GM23338 (cell line): ENCODE measurements around the gene VSIG10. TPM values are rescaled to one million over a fixed set of nuclear protein-coding genes. Genes with fewer than 3 reads are reported as not detected.

Source experiments
- ATAC-seq: fragments of 200-7000 bp; cut with Tn5 transposase; 3 replicates; pipeline ENCODE4 v1.9.1; 2020
- DNase-seq: peaks from one replicate; pipeline ENCODE4 v3.0.0-alpha.2; 2015; ENCODE audit warnings: low spot score
- H2AFZ ChIP-seq: fragments of 200-600 bp; sonication (generic); 2 replicates; pipeline ENCODE4 v1.8.0; 2016; ENCODE audit warnings: antibody characterized with exemption, mild to moderate bottlenecking, moderate library complexity
- H3F3A ChIP-seq: fragments of 200-600 bp; sonication (generic); replicated peaks from 2 replicates; pipeline ENCODE4 v1.8.0; 2017; ENCODE audit warnings: antibody characterized with exemption, mixed run types, low read depth
- H3K27ac ChIP-seq: fragments of 200-600 bp; sonication (generic); 2 replicates; pipeline ENCODE4 v1.6.1; 2016; ENCODE audit warnings: low read depth
- H3K27me3 ChIP-seq: fragments of 200-600 bp; sonication (generic); 2 replicates; pipeline ENCODE4 v1.8.0; 2016; ENCODE audit warnings: mild to moderate bottlenecking, mixed run types, moderate library complexity; ENCODE audit not compliant: insufficient read depth
- H3K36me3 ChIP-seq: fragments of 200-600 bp; sonication (generic); 2 replicates; pipeline ENCODE4 v1.8.0; 2016; ENCODE audit warnings: mild to moderate bottlenecking; ENCODE audit not compliant: insufficient read depth
- H3K4me1 ChIP-seq: fragments of 200-600 bp; sonication (generic); 2 replicates; pipeline ENCODE4 v1.8.0; 2016; ENCODE audit warnings: mild to moderate bottlenecking, moderate library complexity; ENCODE audit not compliant: insufficient read depth
- H3K4me2 ChIP-seq: fragments of 200-600 bp; sonication (generic); 2 replicates; pipeline ENCODE4 v1.7.1; 2017; ENCODE audit warnings: mixed run types
- H3K4me3 ChIP-seq: fragments of 200-600 bp; sonication (generic); 2 replicates; pipeline ENCODE4 v1.6.1; 2016; ENCODE audit warnings: mixed run types
- H3K79me2 ChIP-seq: fragments of 200-600 bp; sonication (generic); replicated peaks from 2 replicates; pipeline ENCODE4 v1.8.0; 2017; ENCODE audit warnings: mild to moderate bottlenecking; ENCODE audit not compliant: insufficient read depth
- H3K9me2 ChIP-seq: fragments of 200-600 bp; sonication (generic); 2 replicates; pipeline ENCODE4 v1.8.0; 2017; ENCODE audit not compliant: insufficient read depth
- H4K20me1 ChIP-seq: fragments of 200-600 bp; sonication (generic); replicated peaks from 2 replicates; pipeline ENCODE4 v1.8.0; 2017; ENCODE audit warnings: mild to moderate bottlenecking; ENCODE audit not compliant: insufficient read depth
- H3K27ac Mint-ChIP-seq: 2 replicates; pipeline ENCODE4 v1.8.0; 2020; ENCODE audit warnings: inconsistent platforms, mild to moderate bottlenecking, moderate library complexity, mixed read lengths
- H3K27me3 Mint-ChIP-seq: 3 replicates; pipeline ENCODE4 v1.8.0; 2022; ENCODE audit warnings: low read depth, mild to moderate bottlenecking, moderate library complexity, mixed read lengths, inconsistent platforms; ENCODE audit not compliant: insufficient read depth, poor library complexity
- H3K36me3 Mint-ChIP-seq: 3 replicates; pipeline ENCODE4 v1.8.0; 2021; ENCODE audit warnings: low read depth, mild to moderate bottlenecking, inconsistent platforms, moderate library complexity, mixed read lengths
- H3K4me1 Mint-ChIP-seq: 3 replicates; pipeline ENCODE4 v1.8.0; 2020; ENCODE audit warnings: mild to moderate bottlenecking, inconsistent platforms, mixed read lengths
- H3K4me3 Mint-ChIP-seq: 3 replicates; pipeline ENCODE4 v1.8.0; 2021; ENCODE audit warnings: moderate library complexity, mild to moderate bottlenecking, inconsistent platforms, mixed read lengths
- H3K9me3 Mint-ChIP-seq: 3 replicates; pipeline ENCODE4 v1.8.0; 2020; ENCODE audit warnings: moderate library complexity, mild to moderate bottlenecking, inconsistent platforms, mixed read lengths
- CREB1 ChIP-seq: fragments of 250-450 bp; sonication (Bioruptor Pico); IDR thresholded peaks from 2 replicates; pipeline ENCODE4 v1.5.0; 2020; ENCODE audit warnings: low read depth, mild to moderate bottlenecking, moderate library complexity
- ETS1 ChIP-seq: IDR thresholded peaks from 2 replicates; pipeline ENCODE4 v1.6.1; 2016; ENCODE audit warnings: antibody characterized with exemption
- JUNB ChIP-seq: IDR thresholded peaks from one replicate; pipeline ENCODE4 v1.6.1; 2016; ENCODE audit warnings: antibody characterized with exemption; ENCODE audit not compliant: unreplicated experiment
- NANOG ChIP-seq: IDR thresholded peaks from 2 replicates; pipeline ENCODE4 v1.6.1; 2016; ENCODE audit warnings: antibody characterized with exemption, borderline replicate concordance
- POLR2AphosphoS5 ChIP-seq: IDR thresholded peaks from 2 replicates; pipeline ENCODE4 v1.6.1; 2016; ENCODE audit warnings: antibody characterized with exemption, low read depth
- REST ChIP-seq: IDR thresholded peaks from one replicate; pipeline ENCODE4 v1.6.1; 2018; ENCODE audit warnings: antibody characterized with exemption; ENCODE audit not compliant: unreplicated experiment
- STAT1 ChIP-seq: IDR thresholded peaks from one replicate; pipeline ENCODE4 v1.6.1; 2016; ENCODE audit warnings: antibody characterized with exemption; ENCODE audit not compliant: unreplicated experiment
- ZNF114 ChIP-seq: fragments of 250-450 bp; sonication (Bioruptor Pico); IDR thresholded peaks from 2 replicates; pipeline ENCODE4 v1.5.0; 2020; ENCODE audit warnings: mild to moderate bottlenecking, moderate library complexity
- ZNF331 ChIP-seq: fragments of 250-450 bp; sonication (Bioruptor Pico); IDR thresholded peaks from 2 replicates; pipeline ENCODE4 v1.5.0; 2020; ENCODE audit warnings: low read depth, mild to moderate bottlenecking, moderate library complexity
- long read RNA-seq: library from polyadenylated mRNA; unstranded; transcript quantifications from one replicate; pipeline ENCODE4 v2.0.0, GENCODE V29; 2020; ENCODE audit not compliant: unreplicated experiment
- polyA plus RNA-seq: library from polyadenylated mRNA; unstranded; fragments of >200 nt; fragmentation: Nextera tagmentation; extraction: Ambion mirVana; gene quantifications from 2 replicates; pipeline ENCODE4 v1.2.1, GENCODE V29; 2016
- total RNA-seq: library from RNA; depleted of rRNA; stranded (reverse); fragments of >200 nt; shearing (Covaris generic); gene quantifications from 2 replicates; pipeline ENCODE4 v1.2.3, GENCODE V29; 2014; rRNA removed

Gene VSIG10
- 87.5 and 98.5 TPM in 2 replicates for total RNA-seq
- 48.1 and 52.1 TPM in 2 replicates for polyA plus RNA-seq
- long read RNA-seq, partial matches to known transcripts = 1 of 32 reads
- long read RNA-seq, other reads (novel, unspliced or antisense) = 29 of 32 reads

GRCh38 chr12:118103601-118104382 is at the start of gene VSIG10:
Gene VSIG10 (minus strand): TSS chr12:118104011. CDS start chr12:118103671, 340 bp downstream.
- Mint-ChIP-seq H3K27me3 (no peaks in the 10 kb centered on the region), H3K9me3 (no peaks in the 10 kb centered on the region), H3K4me3 (peak within 1 kb of the TSS; percentile 96), H3K36me3 (peaks cover 21% of the 10 kb centered on the region), H3K4me1 (peaks cover 19% of the 10 kb centered on the region), H3K27ac (peak within 1 kb of the TSS; percentile 92)
- peaks cover 31% of the 10 kb centered on the region for H3K4me1 ChIP-seq
- TF ChIP-seq POLR2AphosphoS5 (peak; percentile 72), STAT1 (no peak), REST (peak; percentile 14), ETS1 (no peak; the same call in 1 of the 2 replicates)
- peak within 1 kb of the TSS; percentile 93 for H3K4me3 ChIP-seq
- H3K9me2 ChIP-seq = no peaks in the 10 kb centered on the region
- peaks cover 60% of the 10 kb centered on the region for H3K79me2 ChIP-seq
- DNase-seq = peak; percentile 85
- peaks cover 14% of the 10 kb centered on the region for H3F3A ChIP-seq
- peak within 1 kb of the TSS; percentile 98 for H3K4me2 ChIP-seq
- ATAC-seq = peak; percentile 82
- no peaks in the 10 kb centered on the region; the same call in none of the 2 replicates for H4K20me1 ChIP-seq
- H3K27ac ChIP-seq = peak within 1 kb of the TSS; percentile 95
- no peaks in the 10 kb centered on the region for H3K27me3 ChIP-seq
- H3K36me3 ChIP-seq = peaks cover 15% of the 10 kb centered on the region
- peak within 1 kb of the TSS; percentile 67; the same call in 1 of the 2 replicates for H2AFZ ChIP-seq

GRCh38 chr12:118151755-118152154 is 47.9 kb upstream of the VSIG10 start:
- Mint-ChIP-seq H3K4me3 (no peak overlapping the region), H3K9me3 (no peaks in the 10 kb centered on the region), H3K27me3 (peaks cover 3% of the 10 kb centered on the region), H3K4me1 (no peaks in the 10 kb centered on the region; the same call in 2 of the 3 replicates), H3K27ac (no peak overlapping the region), H3K36me3 (peaks cover 20% of the 10 kb centered on the region)
- H3F3A ChIP-seq = peaks cover 8% of the 10 kb centered on the region; the same call in 1 of the 2 replicates
- no peaks in the 10 kb centered on the region for H3K27me3 ChIP-seq
- no peaks in the 10 kb centered on the region for H3K9me2 ChIP-seq
- H3K4me3 ChIP-seq = no peak overlapping the region
- ATAC-seq (no peak), DNase-seq (no peak)
- H3K4me2 ChIP-seq = no peak overlapping the region
- H3K79me2 ChIP-seq = no peaks in the 10 kb centered on the region
- no peaks in the 10 kb centered on the region for H3K4me1 ChIP-seq
- H2AFZ ChIP-seq = no peak overlapping the region
- H3K36me3 ChIP-seq = 0 out of 2 replicates have a peak, but pooled peaks cover 4% of the 10 kb centered on the region
- H4K20me1 ChIP-seq = peaks cover 10% of the 10 kb centered on the region; the same call in 1 of the 2 replicates
- H3K27ac ChIP-seq = peak overlapping the region; percentile 55; the same call in 1 of the 2 replicates
- TF ChIP-seq ZNF331 (CRISPR knock-in tag) (no peak), CREB1 (CRISPR knock-in tag) (no peak), NANOG (no peak), JUNB (no peak), POLR2AphosphoS5 (no peak), REST (no peak), ZNF114 (CRISPR knock-in tag) (no peak)
